HG03378 (cell line): ENCODE data around the gene CREM.
"Not testable (repeated sequence)": the region's sequence is repeated elsewhere in the genome, so short reads cannot be mapped to it uniquely, and the experiment has no call there.

Experiments
- ATAC-seq: cut with Tn5 transposase; IDR thresholded peaks from one replicate; pipeline ENCODE4 v1.9.1; 2021; ENCODE audit warnings: mild to moderate bottlenecking, moderate library complexity; ENCODE audit not compliant: unreplicated experiment

Gene CREM

DNA sequence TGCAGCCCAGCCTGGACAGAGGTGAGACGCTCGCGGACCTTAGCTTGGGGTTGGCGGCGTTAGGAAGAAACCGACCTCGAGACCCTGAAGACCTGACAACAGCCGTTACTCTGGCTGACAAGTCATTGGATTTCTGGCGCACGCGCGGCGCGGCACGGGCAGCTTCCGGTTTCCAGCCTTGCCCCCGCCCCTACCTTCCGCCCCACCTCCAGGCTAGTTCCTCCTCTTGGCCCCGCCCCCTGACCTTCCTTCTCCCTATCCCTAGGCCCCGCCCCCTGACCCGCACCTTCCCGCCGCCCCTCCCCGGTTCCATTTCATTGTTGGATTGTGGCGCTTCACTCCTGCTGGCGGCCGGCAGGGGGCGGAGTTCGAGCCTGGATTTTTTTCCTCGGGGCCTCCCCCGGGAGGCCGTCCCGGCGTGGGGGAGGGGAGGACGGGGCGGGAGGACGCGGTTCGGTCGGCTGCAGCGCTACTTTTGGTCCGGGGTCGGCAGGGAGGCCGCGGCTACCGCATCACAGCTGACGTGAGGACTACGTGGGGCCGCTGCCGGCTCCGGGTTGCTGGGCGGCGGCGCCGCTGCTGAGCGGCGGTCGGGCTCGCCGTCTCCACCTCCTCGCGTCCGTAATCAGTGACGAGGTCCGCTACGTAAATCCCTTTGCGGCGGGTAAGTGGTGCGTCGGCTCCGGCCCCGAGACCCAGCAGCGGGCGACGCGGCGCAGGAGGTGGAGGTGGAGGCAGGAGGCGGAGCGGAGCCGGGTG is at the start of gene CREM:
Gene CREM, plus strand, starts transcription at position 317 of the 759 bp plus-strand sequence. CDS start 10,990 bp downstream, outside the sequence.
- peak; percentile 73 for ATAC-seq

DNA sequence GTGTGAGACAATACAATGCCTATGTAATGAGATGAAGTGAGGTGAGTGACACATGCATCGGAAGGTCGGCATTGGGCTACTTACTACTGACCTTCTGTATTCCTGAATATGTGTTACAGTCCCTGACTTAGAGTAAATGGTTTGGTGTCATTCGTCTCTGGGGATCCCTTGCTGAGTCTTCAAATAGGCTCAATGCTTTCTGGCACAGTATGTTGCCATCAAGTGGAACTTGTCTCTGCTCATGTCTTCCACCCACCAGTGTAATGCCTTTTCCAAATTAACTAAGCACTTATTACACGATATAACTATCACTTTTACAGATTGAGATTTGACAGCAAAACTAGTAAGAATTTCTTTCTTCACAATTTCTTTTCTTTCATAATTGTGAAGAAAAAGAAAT is 47.4 kb upstream of the CREM start:
- ATAC-seq, result no peak

DNA sequence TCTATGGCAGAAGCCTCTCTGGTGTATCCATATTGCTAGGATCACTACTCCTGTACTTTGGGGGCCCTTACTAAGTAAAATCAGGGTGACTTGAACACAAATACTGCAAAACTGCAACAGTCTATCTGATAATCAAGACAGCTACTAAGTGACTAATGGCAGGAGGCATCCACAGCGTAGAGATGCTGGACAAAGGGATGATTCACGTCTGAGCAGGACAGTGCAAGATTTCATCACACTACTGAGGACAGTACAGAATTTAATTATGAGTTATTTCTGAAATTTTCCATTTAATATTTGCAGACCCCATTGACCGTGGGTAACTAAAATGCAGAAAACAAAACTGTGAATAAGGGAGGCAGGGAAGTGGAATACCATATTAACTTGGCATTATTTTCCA is 46.9 kb upstream of the CREM start:
- no peak for ATAC-seq

DNA sequence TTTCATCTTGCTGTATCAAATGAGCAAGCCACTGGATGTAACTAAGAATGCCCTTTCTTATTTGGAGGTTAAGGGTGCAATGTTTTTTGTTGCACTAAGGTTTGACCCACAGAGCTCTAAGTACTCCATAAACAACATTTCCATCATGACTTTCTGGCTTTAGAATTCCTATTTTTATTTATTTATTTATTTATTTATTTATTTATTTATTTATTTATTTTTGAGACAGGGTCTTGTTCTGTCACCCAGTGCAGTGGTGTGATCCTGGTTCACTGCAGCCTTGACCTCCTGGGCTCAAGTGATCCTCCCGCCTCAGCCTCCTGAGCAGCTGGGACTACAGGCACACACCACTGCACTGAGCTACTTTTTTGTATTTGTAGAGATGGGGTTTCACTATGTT is 46.4 kb upstream of the CREM start:
- not testable (repeated sequence) for ATAC-seq

DNA sequence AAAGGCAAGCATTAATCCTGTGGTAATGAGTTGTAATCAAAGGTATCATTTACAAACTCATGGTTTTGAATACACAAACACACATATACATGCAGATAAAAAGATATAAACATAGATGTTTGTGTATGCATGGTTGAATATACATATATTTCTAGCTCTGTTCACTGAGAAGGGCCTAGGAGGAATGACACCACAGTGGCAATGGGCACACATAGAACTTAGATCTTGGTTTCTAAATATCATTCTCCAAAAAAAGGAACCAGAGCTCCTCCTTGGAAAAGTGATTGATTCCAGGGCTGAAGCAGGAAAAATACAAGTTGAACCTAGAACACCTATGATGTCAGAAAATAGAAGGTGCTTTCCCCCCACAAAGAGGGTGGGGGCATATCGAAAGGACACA is 43.4 kb upstream of the CREM start:
- no peak for ATAC-seq

DNA sequence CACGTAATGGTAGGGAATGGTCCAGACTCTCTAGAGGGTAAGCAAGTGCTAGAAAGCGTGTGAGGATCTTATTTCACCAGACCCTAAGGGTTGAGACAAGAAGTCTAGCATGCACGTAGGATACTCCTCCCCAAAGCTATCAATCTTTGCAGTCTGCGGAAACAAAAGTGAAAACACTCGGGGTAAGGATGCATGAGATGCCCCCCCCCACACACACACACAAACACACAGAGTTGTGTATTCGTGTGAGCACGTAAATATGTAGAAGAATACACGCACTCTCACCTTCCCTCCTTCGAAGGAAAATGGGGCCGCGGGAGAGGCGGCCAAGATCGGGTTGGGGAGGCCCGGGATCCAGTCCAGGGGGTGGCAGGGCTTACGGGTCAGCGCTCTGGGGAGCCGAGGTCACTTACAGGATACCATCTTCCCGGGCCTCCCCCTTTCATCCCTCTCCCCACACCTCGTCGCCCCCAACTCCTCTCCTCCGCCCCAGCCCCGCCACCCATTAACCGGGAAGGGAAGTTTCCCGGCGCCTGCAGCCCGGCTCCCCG is 37.0 kb upstream of the CREM start:
- no peak for ATAC-seq

DNA sequence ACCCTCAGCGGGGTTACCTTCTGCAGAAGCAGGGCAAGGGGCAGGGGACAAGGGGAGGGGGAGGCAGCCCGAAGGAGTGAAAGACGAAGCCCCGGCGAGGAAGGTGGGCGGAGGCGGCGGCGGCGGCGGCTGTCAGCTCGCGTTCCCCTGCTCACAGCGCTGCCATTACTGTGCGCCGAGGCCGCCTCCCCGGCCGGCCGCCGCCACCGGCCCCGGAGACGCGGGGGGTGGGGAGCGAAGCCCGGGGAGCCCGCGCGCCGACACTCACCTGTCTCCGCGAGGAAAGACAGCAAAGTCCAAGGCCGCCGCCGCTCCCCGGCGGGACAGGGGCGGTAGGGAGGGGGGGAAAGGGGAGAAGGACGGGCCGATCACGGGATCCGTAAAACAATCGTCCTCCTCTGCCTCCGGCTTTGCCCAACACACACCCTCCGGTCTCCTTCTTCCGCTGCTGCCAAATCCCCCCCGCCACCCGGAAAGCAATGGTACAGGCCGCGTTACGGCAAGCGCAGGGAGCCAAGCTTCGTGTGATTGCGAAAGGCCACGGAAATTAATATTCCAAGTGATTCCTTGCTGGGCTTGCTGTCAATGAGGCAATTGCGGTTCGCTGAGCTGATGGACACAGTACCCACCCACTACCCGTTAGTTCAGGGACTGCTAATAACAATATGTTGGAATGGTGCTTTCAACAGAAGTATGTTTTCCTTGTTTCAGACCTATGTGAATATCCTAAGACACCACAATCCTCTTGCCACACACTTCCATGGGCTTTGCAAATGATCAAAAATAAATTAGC is 36.3 kb upstream of the CREM start, which contains the start of gene CUL2:
Gene CUL2, minus strand, starts transcription at position 180 of the 793 bp plus-strand sequence. CDS start 19,024 bp downstream, outside the sequence.
- peak; percentile 75 for ATAC-seq

DNA sequence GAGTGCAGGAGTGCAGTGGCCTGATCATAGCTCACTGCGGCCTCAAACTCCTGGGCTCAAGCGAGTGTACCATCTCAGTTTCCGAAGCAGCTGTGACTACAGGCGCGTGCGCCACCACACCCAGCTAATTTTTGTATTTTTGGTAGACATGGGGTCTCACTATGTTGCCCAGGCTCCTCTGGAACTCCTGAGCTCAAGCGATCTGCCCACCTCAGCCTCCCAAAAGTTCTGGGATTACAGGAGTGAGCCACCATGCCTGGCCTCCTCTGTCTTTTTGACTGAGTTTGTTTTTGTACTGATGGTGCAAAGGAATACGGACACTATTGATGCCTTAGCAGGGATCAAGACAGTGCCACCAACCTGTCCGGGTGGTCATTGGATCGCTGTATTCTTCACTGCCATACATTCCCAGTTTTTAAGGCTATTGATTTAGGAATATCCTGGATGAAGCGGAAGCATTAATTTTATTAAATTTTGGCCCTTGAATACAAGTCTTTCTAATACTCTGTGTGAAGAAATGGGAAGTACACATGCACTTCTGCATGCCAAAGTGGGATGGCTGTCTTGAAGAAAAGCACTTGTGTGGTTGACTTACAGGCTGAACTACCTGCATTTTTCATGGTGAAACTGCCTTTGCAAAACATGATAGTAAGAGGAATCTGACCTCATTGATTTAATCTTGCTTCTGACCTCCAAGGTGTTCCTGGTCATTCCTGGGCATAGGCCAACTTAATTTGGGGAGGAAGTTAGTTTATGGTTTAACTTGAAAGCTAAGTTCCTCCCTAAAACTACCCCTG is 34.5 kb upstream of the CREM start:
- ATAC-seq, result no peak

DNA sequence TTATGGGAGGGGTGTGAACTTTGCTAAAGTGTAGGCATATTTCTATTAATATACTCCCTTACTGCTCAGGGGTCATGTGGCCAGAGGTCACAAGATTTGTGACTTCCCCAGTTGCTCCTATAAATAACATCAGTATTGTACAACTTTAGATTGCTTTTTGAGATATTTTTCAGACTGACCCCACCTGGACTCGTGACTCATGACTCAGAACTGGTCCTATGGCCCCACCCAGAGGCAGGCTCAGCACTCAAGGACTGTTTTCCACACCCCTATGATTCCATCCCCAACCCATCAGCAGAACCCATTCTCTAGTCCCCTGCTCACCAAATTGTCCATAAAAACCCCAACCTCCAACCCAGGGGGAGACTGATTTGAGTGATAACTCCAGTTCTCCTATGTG is 33.8 kb upstream of the CREM start:
- ATAC-seq, result no peak

DNA sequence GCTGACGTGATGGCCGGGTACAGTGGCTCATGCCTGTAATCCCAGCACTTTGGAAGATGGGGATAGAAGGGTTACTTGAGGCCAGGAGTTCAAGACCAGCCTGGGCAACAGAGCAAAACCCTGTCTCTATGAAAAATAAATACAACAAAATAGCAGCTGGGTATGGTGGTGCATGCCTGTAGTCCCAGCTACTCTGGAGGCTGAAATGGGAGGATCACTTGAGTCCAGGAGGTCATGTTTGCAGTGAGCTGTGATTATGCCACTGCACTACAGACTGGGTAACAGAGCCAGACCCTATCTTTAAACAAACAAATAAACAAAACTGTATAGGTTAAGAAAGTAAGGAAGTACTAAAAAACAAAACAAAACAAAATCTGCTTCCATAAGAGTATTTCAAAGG is 30.3 kb upstream of the CREM start:
- no peak for ATAC-seq

DNA sequence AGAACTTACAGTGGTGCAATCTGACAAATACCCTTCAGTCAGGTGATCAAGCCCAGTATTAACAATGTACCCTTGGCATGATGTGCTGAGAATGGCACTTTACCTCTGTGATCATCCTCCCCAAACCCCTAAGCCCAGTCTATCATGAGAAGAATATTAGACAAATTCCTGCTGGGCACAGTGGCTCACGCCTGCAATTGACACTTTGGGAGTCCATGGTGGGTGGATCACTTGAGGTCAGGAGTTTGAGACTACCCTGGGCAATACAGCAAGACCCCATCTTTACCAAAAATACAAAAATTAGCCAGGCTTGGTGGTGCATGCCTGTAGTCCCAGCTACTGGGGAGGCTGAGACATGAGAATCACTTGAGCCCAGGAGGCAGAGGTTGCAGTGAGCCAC is 29.1 kb upstream of the CREM start:
- no peak for ATAC-seq

DNA sequence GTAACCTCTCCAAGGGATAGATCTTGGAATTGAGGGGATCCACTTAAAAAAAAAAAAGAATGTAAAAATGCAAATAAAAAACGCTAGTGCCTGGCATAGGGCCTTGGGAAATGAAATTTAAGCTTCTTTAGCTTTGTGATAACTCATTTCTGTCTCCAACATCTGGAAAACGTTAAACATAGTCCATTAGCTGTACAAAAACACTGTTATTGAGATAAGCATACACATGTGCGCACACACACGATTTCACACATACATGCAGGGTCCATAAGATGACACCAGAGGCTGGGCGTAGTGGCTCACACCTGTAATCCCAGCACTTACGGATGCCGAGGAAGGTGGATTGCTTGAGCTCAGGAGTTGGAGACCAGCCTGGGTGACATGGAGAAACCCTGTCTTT is 22.8 kb upstream of the CREM start:
- ATAC-seq, result no peak

DNA sequence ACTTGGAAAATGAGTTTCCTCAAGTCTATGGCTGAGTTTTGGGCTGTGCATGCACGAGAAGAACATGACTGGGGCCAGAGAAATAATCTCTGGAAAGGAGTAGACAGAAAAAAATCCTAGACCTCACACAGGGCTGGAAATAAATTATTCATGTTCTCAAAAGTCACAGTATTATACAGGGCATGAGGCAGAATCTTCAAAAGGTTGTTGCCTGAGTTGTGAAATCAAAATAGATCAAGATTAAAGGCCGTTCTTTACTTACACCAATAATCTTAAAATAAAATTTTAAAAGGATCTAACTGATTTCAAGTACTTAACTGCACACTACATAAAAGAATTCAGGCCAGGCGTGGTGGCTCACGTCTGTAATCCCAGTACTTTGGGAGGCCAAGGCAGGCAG is 14.1 kb upstream of the CREM start:
- no peak for ATAC-seq

DNA sequence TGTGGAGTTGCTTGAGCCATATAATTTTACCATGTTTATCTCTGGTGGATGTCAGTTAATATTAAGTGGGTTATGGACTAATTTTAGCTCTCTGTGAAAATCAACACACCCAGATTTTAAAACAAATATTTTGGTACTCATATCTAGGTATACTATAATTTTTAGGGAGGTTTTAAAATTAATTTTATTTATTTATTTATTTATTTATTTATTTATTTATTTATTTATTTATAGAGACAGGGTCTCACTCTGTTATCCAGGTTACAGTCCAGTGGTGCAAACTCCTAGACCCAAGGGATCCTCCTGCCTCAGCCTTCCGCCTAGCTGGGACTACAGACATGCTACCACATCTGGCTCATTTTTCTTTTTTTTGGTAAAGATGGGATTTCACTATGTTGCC is 7.3 kb upstream of the CREM start:
- ATAC-seq, result no peak

DNA sequence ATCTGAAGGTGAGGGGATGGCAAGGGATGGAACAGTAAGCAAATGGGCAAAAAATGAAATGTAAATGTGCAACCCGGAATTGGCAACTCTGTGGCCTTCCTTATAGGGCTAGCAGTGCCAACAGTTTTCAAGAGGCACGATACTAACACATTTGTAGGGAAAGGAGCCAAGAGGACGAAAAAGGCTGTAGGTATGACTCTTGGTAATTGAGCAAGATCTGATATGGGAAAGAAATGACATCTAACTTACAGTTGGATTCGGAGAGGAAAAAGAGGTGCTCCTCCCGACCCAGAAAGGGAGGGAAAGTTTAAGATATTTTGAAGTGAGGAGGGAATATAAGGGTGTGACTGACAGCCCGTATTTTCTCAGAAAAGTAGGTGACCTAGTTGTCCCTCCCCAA is 2.1 kb upstream of the CREM start:
- no peak for ATAC-seq

DNA sequence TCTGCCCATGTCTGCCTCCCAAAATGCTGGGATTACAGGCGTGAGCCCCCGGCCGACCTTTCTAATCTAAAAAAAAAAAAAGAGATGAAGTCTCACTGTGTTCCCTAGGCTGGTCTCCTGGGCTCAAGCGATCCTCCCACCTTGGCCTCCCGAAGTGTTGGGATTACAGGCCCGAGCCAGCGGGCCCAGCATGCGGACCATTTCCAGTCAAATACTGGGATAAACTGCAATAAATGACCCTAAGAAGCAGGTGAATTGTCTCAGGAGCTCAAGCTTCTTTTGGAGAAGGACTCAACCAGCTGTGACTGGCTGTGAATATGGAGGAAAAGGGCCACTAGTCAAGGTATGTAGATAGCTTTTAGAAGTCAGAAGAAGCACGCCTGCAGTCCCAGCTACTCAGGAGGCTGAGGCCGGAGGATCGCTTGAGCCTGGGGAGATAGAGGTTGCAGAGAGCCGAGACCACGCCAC is 550 bp upstream of the CREM start:
- ATAC-seq, result no peak

DNA sequence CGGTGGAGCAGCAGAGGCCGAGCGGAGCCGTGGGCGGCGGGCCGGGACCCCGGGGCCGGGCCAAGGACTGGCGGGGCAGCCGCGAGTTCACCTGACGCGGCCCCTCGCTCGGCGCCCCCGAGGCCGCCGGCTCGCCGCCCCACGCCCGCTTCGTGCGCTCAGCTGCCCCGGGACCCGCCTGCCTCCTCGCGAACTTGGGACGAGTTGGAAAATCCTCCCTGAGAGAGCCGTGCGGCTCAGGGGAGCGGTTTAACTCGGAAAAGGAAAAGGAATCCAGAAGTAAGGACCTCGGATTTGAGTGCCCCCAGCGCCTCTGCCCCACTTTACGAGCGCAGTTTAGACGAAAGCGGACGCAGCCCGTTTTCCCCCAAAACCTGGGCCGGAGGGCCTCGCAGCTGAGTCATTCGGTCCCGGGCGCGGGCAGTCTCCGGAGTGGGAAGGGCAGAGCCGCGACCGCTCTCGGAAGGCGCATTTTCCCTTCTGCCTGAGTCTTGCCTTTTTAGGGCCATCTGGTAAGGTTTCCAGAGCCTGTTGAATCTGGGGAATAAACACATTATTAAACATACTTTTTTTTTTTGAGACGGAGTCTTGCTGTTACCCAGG is 744 bp downstream of the CREM start:
- ATAC-seq, result no peak

DNA sequence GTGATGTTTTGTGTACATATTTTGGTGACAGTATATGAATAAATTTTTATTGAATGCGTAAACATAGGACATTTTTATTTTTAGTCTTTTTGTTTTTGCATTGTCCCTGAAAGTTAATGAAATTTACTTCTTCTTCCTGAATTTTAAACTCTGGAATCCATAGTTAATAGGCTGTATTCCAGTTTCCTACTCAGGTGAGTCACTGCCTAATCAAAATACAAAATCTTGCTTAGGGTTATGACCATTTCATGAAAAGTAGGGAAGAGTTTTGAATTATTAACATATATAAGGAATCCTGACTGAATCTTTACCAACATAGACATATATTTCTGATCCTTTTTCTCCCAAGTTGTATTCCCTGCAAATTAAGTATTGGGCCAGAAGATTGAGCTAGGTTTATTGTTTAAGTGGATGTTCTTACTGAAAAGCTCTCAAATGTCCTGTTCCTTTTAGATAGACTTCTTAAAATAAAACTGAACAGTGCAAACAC is 2.6 kb downstream of the CREM start:
- no peak for ATAC-seq

DNA sequence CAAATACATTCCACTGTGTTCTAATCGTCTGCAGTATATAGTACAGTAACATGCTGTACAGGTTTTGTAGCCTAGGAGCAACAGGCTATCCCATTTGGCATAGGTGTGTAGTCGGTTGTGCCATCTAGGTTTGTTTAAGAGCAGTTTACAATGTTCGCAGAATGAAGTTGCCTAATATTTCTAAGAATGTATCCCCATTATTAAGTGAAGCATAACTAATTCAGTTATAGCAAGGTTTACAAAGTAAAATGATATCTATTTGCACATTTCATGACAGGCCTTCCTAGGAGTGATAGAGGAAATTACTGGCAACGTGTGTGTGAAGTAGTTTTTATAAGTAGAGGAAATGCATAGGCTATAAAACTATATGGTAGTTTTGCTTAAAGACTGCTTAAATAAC is 4.0 kb downstream of the CREM start:
- ATAC-seq, result no peak

DNA sequence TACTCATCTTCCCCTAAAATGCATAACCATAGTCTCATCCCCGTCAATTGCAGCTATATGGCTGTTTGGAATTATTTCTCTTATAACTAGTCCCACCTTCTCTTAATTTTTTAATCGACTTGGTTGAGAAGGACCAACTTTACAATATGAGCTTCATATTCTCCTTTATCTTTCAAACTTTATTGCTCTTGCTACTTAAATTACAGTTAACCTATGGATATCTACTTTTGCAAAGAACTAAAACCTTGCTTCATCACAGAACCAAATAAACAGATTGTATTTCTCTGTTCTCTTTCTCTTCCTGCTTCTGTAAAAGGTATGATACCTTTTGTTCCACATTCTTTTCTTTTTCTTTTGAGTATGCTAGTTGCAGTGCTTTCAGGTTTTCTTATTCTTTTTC is 6.1 kb downstream of the CREM start:
- ATAC-seq, result no peak
